GM21529 (cell line): ENCODE results near the gene GNL3.
A peak's percentile ranks its signal among the peaks of the same experiment; 100 is the strongest.

Source experiments
- ATAC-seq: cut with Tn5 transposase; IDR thresholded peaks from one replicate; pipeline ENCODE4 v1.9.1; 2021; ENCODE audit not compliant: unreplicated experiment

GNL3 gene

DNA sequence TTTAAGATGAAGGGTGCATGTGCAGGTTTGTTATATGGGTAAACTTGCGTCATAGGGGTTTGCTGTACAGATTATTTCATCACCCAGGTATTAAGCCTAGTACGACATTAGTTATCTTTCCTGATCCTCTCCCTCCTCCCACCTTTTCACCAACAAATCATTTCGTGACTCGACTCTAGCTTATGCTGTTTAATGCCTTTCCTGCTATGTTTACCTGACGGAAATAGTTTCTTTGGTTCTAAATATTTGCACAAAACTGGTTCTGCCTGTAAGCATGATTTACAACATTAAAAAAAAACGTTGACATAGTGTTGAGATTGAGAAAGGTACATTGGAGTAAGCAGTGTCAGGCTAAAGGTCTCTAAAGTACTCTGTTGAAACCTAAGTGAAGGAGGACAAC is 2.4 kb downstream of the GNL3 start:
- ATAC-seq = no peak

DNA sequence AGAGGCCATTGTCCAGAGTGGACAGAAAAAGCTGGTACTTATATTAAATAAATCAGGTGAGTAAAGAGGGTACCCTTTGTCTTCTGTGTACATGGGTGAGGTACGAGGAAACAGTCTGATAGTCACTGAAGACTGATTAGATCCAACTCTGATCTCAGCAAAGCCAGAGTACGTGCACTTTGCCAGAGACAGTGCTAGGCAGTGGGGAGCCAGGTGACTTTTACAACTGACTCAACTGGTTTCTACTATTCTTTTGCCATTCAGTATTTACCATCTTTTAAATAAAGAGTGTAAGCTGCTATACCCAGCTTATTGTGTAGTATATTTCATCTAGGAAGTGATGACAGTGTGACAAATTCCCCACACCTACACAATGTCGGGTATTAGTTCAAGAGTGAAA is 3.3 kb downstream of the GNL3 start:
- no peak for ATAC-seq

DNA sequence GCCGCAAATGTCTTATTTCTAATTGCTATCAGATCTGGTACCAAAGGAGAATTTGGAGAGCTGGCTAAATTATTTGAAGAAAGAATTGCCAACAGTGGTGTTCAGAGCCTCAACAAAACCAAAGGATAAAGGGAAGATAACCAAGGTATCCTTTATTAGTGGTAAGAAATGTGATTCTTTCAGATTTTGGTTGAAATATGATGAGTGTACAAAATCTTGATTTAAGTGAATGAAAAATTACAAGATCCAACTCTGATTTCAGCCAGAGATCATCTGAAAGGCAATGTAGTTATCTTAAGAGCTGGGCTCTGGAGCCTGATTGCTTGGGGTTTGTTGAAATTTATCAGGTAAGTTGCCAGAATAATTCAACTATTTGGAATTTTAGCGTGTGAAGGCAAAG is 4.7 kb downstream of the GNL3 start:
- ATAC-seq = no peak

DNA sequence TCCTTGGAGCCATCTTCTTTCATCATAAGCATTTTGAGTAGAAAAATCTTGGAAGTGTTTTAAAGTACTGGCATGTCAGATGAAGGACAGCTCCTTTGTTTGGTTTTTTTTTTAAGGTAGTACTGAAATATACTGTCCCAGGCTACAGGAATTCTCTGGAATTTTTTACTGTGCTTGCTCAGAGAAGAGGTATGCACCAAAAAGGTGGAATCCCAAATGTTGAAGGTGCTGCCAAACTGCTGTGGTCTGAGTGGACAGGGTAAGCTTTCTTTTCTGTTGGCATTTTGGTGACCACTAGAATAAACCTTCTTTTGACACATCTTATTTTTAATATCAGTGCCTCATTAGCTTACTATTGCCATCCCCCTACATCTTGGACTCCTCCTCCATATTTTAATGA is 7.2 kb downstream of the GNL3 start:
- ATAC-seq = no peak

DNA sequence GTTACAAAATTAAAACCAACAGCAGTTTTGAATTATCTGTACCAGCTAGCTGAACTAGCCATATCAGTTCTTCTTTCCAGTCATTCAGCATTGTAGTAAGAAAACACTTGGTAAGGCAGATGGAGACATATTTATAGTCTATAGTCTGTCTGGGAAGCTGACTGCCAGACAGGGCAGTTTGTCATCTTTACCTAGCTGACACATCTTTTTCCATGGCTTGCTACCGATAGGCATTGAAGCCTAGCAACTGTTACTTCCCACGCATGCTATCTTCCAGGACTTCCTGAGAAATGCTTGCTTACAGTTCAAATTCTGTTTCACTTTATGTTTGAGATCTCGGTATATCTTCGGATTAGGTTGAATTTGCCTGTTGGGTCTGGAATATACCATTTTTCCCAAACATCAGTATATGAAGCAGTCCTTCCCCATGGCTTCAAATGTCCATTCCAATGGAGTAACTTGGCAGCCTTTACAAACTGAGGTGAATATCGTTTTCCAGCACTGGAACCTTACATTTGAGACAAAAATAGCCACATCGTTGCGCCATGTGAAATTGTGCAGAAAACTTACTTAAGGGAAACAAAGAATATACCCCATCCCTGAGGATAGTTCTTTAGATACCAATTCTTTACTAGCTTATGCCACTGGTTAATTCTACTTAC is 8.8 kb downstream of the GNL3 start:
- ATAC-seq = no peak

DNA sequence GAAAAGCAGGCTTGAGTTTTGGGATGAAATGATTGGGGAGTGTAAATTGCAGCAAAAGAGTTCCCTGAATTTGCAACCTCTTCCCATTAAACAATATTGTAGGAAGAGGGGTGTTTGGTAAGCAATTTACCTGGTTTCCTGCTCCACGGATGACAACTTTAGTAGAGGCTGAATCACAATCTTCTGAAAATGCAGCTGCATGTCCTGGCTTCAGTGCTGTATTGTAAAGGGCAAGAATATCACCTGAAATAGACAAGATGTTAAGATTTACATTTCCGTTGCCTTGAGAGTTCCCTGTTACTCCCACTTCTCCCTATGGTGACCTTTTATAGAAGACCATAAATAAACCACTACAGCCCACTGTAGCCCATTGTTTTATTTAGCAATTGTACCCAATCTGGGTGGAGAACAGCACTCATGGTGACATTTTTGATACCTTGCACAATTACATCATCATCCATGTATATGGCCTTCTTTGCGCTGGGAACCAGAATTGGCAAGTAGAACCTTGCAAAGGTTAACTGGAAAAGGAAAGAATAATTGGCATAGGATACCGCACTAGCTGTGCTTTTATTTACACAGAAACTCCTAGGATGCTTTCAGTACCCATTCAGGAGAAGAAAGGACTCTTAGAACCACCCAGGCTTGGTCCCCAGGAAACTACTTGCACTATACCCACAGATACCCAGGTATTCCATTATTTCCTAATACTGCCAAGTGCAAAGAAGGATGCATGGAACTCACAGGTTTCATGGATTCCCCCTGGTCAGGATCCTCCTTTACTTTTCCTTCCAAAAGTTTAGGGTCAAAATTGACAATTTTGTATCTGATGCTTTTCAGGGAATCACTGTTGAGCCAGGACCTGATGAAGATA is 10.2 kb downstream of the GNL3 start:
- ATAC-seq = no peak

DNA sequence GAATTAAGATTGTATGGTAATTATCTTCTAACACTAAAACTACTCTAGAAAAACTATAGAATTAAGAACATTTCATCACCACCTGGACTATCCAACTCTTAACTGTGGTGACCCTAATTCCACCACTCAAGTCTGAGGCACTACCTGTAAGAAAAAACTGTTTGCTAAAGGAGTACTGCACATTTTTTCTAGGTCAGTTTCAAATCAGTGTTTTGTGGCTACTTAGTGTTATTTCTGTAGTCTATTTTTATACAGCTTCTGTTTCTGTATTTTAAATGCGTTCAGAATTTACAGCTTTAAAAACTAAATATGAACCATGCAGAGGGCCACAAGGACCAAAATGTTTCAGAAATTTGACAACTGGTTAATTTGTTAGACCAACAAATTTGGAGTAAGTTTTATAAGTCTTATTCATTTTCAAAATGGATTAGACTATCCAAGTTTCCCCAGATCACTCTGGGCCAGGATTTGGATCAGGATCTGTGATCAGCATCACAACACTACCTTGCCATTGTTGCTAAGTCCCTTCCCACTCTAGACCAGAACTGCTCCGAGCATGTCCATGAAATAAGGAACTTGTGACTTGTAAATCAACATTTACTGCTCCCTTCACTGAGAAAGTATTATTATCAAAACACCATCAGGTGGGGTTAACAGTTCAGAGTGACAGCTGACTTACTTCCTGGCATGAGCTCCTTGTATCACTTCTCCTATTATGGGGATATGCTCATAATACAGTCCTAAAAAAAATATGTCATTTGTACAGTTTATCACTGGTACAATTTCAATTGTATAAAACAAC is 11.2 kb downstream of the GNL3 start:
- ATAC-seq = no peak

DNA sequence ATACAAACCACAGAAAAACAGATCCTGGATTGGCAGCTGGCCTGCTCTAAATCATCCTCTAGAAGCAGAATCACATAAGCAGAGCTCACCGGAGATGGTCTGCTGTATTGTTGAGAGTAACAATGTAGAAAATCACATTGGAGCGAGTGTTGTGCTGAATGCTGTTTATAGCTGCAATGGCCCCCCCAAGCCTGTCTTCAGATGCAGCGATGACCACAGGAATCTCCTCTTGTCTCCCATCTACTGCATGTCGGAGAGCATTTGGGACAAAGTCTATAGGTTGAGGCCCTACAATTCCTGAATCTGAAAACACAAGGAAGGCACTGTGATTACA is 11.8 kb downstream of the GNL3 start:
- no peak for ATAC-seq

DNA sequence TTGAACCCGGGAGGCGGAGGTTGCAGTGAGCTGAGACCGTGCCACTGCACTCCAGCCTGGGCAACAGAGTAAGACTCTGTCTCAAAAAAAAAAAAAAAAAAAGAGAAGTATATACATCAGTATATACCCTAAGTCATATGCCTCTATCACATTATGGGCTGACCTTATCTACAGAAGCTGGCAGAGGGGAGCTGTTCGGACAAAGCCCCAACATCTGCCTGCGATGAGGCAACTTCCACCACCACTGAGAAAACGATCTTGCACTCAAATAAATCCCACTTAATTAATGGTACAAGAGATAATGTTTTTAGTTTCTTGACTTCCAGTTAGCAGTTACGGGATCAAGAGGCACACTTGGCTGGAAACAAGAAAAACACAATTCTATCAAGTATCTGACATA is 17.5 kb downstream of the GNL3 start:
- ATAC-seq = no peak

DNA sequence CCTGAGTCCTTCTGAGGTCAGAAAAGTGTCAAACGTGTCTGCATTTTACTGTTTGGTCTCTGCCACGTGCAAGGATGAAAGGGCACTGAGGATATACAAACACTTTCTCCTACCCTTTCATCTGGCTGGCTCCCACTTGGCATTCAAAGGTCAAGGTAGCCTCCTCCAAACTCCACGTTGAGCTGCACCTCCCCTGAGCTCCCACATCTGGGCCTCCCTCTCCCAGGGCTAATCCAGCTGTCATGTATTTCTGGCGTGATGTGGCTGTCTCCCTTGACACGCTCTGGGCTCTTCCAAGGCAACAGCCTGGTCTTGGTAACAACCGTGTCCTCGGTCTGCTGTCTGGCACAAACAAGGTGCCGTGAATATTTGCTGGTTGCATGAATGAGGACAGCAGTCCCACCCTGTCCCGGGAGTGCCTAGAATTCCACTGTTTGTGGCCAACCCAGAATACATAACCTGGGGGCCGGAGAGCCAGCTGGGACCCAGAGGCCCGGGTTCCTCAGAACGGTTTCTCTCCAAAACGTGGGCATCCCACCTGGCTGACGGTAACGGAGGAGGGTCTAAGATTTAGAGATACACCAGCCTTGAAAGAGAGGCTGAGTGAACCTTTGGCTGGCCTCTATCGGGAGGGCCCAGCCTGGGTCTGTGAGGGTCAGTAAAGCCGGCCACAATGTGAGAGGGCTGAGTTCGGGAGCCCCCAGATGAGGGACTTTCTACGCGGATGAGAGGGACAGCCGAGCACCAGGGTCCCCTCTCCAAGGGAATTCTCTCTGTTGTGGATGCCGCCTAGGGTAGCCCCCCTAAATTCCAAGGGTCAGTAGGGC is 19.0 kb downstream of the GNL3 start:
- ATAC-seq = peak; percentile 2

DNA sequence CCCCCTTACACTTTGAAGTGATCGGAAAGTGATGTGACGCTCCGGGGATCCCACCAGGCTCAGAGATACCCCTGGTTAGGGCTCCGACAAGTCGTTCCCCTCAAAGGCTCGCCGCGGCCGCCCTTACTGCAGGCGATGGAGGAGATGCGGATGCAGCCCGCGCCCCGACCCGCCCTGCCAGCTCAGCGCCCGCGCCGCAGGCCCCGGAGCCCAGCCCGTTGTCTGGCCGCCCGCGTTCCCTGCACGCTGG is 19.5 kb downstream of the GNL3 start:
- no peak for ATAC-seq

DNA sequence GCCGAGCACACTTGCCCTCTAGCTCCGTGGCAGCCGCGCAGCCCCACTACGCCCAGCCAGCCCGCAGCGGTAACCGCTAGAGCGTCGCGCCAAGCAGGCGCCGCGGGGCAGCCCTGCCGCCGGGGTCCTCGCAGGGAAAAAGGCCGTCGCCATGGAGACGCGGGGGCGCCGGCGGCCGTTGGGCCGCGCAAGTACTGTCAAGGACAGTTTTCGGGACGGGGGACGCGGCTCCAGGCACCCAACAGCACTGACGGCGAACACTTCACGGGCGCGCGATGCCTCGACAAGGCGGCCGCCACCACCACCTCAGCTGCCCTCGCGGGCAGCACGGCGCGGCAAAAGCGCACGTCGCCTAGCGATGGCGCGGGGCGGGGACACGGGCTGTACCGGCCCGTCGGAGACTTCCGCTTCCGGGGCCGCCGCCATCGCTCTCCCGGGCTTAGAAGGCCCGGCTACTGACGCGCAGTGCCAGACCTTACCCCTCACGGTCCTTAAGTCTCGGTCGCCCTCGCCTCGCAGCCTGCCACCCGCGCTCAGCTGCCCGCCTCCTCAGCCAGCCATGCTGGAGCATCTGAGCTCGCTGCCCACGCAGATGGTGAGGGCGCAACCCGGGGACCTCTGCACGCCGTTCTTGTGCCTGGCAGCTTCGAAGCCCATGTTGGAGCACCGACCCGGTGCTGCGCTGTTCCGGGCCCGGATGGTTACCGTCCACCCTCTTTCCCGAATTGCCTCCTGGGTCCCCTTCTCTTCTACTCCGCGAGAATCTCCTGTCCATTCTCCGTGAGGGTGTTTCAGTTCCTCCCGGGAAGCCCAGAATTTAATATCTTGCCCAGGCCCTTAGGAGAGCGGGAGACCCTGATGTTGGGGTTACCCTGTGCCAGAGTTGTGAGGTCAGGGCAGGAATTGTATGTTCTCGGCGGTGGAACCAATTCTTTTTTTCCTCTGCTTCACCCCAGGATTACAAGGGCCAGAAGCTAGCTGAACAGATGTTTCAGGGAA is 20.2 kb downstream of the GNL3 start, which contains the start of the genes GLT8D1 and SPCS1:
Gene GLT8D1, minus strand, starts transcription at position 104 of the 999 bp plus-strand sequence. CDS start 5,331 bp downstream, outside the sequence.
Gene SPCS1, plus strand, starts transcription at position 419 of the 999 bp plus-strand sequence. Its CDS starts 141 bp downstream, at position 560.
- ATAC-seq = peak; percentile 72

DNA sequence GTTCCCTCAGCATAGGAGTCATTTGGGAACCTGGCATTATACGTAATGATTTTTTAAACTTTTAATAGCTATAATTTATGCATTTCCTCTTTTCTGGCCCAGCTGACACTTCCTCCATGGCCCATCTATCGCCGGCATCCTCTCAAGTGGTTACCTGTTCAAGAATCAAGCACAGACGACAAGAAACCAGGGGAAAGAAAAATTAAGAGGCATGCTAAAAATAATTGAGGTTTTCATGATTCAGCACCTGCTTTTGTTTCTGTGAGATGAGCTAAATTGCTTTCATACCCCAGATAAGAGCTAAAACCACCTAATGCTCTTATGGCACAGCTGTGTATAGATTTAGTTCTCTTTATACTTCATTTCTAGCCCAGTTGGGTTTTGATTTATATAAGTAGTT is 21.8 kb downstream of the GNL3 start:
- no peak for ATAC-seq

DNA sequence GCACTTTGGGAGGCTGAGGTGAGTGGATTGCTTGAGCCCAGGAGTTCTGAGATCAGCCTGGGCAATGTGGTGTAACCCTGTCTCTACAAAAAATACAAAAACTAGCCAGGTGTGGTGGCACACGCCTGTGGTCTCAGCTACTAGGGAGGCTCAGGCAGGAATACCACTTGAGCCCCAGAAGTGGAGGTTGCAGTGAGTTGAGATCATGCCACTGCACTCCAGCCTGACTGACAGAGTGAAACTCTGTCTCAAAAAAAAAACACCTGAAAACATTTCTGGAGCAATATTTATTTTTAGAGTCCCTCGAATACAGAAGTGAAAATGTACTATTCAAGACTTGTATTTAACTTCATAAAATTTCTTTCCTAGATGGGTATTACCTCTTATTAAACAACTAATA is 24.7 kb downstream of the GNL3 start:
- ATAC-seq = no peak

DNA sequence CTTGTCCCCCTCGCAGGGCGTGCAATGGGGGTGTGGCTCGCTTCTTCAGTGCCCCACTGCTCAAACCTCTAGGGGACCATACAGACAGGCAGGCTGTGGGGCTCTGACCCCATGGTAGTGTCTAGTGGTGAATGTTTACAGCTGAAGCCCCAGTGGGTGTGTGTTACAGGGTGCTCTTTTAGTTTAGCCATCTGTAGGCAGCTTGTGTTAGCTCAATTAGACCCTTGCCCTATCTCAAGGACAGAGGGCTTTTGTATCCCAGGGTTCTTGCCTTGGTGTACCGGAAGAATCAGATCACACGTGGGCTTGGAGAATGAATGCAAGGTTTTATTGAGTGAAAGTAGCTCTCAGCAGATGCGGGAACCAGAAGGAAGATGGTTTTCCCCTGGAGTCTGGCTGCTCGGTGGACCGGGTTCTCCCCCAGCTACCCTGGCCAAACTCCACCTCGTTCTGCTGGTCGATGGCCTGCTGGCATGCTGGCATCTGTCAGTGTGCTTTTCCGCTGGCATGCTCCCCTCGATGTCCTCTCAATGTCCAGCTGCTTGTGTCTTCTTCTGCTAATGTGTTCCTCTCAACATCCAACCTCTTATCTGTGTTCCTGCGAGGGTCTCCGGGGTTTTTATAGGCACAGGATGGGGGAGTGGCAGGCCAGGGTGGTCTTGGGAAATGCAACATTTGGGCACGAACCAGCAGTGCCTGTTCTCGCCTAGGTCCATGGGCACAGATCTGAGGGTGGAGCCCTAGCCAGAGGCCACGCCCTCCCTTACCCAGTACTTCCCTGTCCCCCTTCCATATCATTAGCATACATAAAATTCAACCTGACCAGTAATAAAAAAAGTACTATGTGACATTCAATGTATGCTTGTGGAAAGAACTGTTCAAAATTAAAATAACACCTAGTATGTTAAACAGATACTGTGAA is 26.7 kb downstream of the GNL3 start:
- no peak for ATAC-seq

DNA sequence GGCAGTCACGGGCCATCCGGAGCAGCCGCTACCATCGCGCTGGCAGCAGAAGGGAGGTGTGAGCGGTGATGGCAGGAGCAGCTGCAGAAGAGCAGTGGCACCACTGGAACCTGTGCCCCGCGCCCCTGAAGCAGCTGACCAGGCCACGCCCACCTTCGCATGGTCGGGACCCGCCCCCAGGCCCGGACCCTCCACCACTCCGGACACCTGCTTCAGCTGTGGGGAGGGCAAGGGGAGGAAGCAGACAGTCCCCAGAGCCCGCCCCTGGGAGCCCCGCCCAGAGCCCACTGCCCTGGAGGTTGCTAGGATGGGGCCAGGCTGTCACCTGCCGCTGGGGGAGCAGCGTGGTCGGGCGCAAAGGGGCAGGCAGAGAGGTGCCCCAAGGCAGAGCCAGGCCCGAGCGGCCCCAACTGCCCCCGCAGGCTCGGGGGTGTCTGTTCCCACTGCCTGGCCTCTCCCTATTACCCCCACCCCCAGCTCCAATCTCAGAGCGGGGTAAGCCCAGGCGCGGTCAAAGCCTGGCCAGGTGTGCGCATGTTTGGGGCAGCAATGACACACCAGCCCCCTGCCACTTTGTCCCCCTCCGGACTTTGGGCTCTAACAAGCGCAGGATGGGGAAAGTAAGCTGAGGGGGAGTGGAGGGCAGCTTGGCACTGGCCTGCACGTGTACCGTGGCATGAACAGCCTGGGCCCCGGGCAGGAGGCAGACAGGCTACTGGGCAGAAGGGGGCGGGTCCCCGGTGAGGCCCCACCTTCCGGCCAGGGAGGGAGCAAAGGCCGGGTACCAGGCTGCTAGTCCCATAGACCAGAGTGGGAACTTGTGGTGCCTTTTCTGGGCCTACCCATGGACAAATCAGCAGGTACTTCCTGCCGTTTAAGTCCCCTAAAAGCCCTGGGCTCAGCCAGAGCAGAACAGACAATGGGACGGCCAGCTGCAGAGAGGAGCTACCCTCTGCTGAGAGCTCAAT is 28.8 kb downstream of the GNL3 start:
- ATAC-seq = no peak

DNA sequence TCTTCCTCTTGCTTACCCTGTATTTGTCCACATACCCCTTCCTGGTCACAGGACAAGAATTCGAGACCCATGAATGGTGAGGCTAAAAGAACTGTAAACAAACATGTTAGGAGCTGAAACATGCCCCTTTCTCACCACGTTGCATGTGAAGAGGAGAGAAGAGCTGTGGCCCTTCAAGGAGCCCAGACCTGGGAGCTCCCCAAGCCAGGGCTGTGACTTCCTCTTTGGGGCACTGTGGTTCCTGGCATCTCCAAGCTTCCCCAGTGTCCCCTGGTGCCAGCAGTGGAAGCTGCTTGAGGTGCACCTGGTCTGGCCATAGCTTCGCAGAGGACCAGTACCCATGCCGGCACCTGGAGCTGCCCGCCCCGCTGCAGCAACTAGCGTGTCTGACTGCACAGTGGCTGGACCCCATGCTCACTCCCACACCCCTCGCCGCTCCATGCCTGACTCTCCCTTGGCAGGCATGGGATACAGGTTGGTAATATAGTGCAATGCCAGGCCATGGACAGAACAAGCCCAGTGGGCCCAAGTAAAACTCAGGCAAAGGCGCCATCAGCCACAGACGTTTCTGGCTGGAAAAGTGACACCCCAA is 30.0 kb downstream of the GNL3 start:
- no peak for ATAC-seq
